ENCODE data around the gene EMX1.

Gene EMX1

GRCh38 chr2:72964146-72964525, 46.8 kb downstream of the EMX1 start:
- no peaks in the 10 kb centered on the region for H3K4me1 Mint-ChIP-seq
- no peaks in the 10 kb centered on the region for H3K9me3 Mint-ChIP-seq
- H3K4me3 Mint-ChIP-seq = no peak overlapping the region
- H3K27me3 Mint-ChIP-seq = no peaks in the 10 kb centered on the region
- peaks cover 20% of the 10 kb centered on the region for H3K36me3 Mint-ChIP-seq
- no peak for ATAC-seq
- H3K27ac Mint-ChIP-seq = no peak overlapping the region

GRCh38 chr2:72965016-72965415, 47.7 kb downstream of the EMX1 start:
- Mint-ChIP-seq H3K4me3 (no peak overlapping the region), H3K27ac (no peak overlapping the region), H3K9me3 (no peaks in the 10 kb centered on the region), H3K27me3 (no peaks in the 10 kb centered on the region), H3K4me1 (no peaks in the 10 kb centered on the region), H3K36me3 (peaks cover 20% of the 10 kb centered on the region)
- ATAC-seq = no peak

GRCh38 chr2:72965770-72966450, 48.6 kb downstream of the EMX1 start:
- H3K9me3 Mint-ChIP-seq = no peaks in the 10 kb centered on the region
- H3K27ac Mint-ChIP-seq = no peak overlapping the region
- H3K27me3 Mint-ChIP-seq = no peaks in the 10 kb centered on the region
- no peak overlapping the region for H3K4me3 Mint-ChIP-seq
- H3K36me3 Mint-ChIP-seq = peaks cover 14% of the 10 kb centered on the region
- no peaks in the 10 kb centered on the region for H3K4me1 Mint-ChIP-seq
- no peak for ATAC-seq

- no peak for ATAC-seq
- Mint-ChIP-seq H3K27ac (no peak overlapping the region), H3K9me3 (no peaks in the 10 kb centered on the region), H3K36me3 (peaks cover 8% of the 10 kb centered on the region), H3K27me3 (no peaks in the 10 kb centered on the region), H3K4me1 (no peaks in the 10 kb centered on the region), H3K4me3 (no peak overlapping the region)
Observed at GRCh38 chr2:72968286-72968685, 51.0 kb downstream of the EMX1 start.

- H3K27ac Mint-ChIP-seq = no peak overlapping the region
- peaks cover 12% of the 10 kb centered on the region for H3K36me3 Mint-ChIP-seq
- H3K4me1 Mint-ChIP-seq = peaks cover 7% of the 10 kb centered on the region
- H3K4me3 Mint-ChIP-seq = no peak overlapping the region
- no peaks in the 10 kb centered on the region for H3K9me3 Mint-ChIP-seq
- no peak for ATAC-seq
- no peaks in the 10 kb centered on the region for H3K27me3 Mint-ChIP-seq
Observed at GRCh38 chr2:72969706-72970105, 52.4 kb downstream of the EMX1 start.

GRCh38 chr2:72971036-72971435, 53.7 kb downstream of the EMX1 start:
- H3K27me3 Mint-ChIP-seq = no peaks in the 10 kb centered on the region
- no peak overlapping the region for H3K27ac Mint-ChIP-seq
- H3K4me1 Mint-ChIP-seq = peaks cover 7% of the 10 kb centered on the region
- H3K4me3 Mint-ChIP-seq = no peak overlapping the region
- H3K36me3 Mint-ChIP-seq = peaks cover 14% of the 10 kb centered on the region
- no peaks in the 10 kb centered on the region for H3K9me3 Mint-ChIP-seq
- ATAC-seq = no peak

- Mint-ChIP-seq H3K4me3 (no peak overlapping the region), H3K4me1 (peaks cover 7% of the 10 kb centered on the region), H3K27me3 (no peaks in the 10 kb centered on the region), H3K36me3 (peaks cover 14% of the 10 kb centered on the region), H3K9me3 (no peaks in the 10 kb centered on the region), H3K27ac (no peak overlapping the region)
- ATAC-seq = no peak
Observed at GRCh38 chr2:72972352-72973136, 55.2 kb downstream of the EMX1 start.

GRCh38 chr2:72973137-72973535, 55.8 kb downstream of the EMX1 start:
- H3K27me3 Mint-ChIP-seq = no peaks in the 10 kb centered on the region
- H3K27ac Mint-ChIP-seq = no peak overlapping the region
- peaks cover 7% of the 10 kb centered on the region for H3K4me1 Mint-ChIP-seq
- H3K36me3 Mint-ChIP-seq = peaks cover 14% of the 10 kb centered on the region
- H3K9me3 Mint-ChIP-seq = no peaks in the 10 kb centered on the region
- H3K4me3 Mint-ChIP-seq = no peak overlapping the region
- no peak for ATAC-seq

GRCh38 chr2:72973566-72974435, 56.5 kb downstream of the EMX1 start:
- no peak overlapping the region for H3K27ac Mint-ChIP-seq
- no peaks in the 10 kb centered on the region for H3K27me3 Mint-ChIP-seq
- H3K9me3 Mint-ChIP-seq = no peaks in the 10 kb centered on the region
- H3K36me3 Mint-ChIP-seq = peaks cover 9% of the 10 kb centered on the region
- peaks cover 7% of the 10 kb centered on the region for H3K4me1 Mint-ChIP-seq
- no peak overlapping the region for H3K4me3 Mint-ChIP-seq
- ATAC-seq = peak; percentile 63

GRCh38 chr2:72974436-72974754, 57.1 kb downstream of the EMX1 start:
- peaks cover 7% of the 10 kb centered on the region for H3K4me1 Mint-ChIP-seq
- no peaks in the 10 kb centered on the region for H3K9me3 Mint-ChIP-seq
- peaks cover 6% of the 10 kb centered on the region for H3K36me3 Mint-ChIP-seq
- H3K4me3 Mint-ChIP-seq = no peak overlapping the region
- no peaks in the 10 kb centered on the region for H3K27me3 Mint-ChIP-seq
- ATAC-seq = peak; percentile 21
- H3K27ac Mint-ChIP-seq = no peak overlapping the region

- ATAC-seq = no peak
- no peaks in the 10 kb centered on the region for H3K27me3 Mint-ChIP-seq
- H3K4me3 Mint-ChIP-seq = no peak overlapping the region
- H3K9me3 Mint-ChIP-seq = no peaks in the 10 kb centered on the region
- peaks cover 11% of the 10 kb centered on the region for H3K4me1 Mint-ChIP-seq
- H3K27ac Mint-ChIP-seq = no peak overlapping the region
- peaks cover 6% of the 10 kb centered on the region for H3K36me3 Mint-ChIP-seq
Observed at GRCh38 chr2:72975017-72975416, 57.7 kb downstream of the EMX1 start.

GRCh38 chr2:72979896-72980295, 62.6 kb downstream of the EMX1 start:
- peak; percentile 73 for ATAC-seq
- peaks cover 18% of the 10 kb centered on the region for H3K36me3 Mint-ChIP-seq
- no peaks in the 10 kb centered on the region for H3K27me3 Mint-ChIP-seq
- peaks cover 7% of the 10 kb centered on the region for H3K4me1 Mint-ChIP-seq
- H3K9me3 Mint-ChIP-seq = no peaks in the 10 kb centered on the region
- no peak overlapping the region for H3K4me3 Mint-ChIP-seq
- H3K27ac Mint-ChIP-seq = no peak overlapping the region

- no peak overlapping the region for H3K27ac Mint-ChIP-seq
- H3K36me3 Mint-ChIP-seq = peaks cover 18% of the 10 kb centered on the region
- no peak for ATAC-seq
- H3K4me1 Mint-ChIP-seq = peaks cover 7% of the 10 kb centered on the region
- no peak overlapping the region for H3K4me3 Mint-ChIP-seq
- H3K9me3 Mint-ChIP-seq = no peaks in the 10 kb centered on the region
- H3K27me3 Mint-ChIP-seq = no peaks in the 10 kb centered on the region
Observed at GRCh38 chr2:72980535-72981217, 63.4 kb downstream of the EMX1 start.

- H3K36me3 Mint-ChIP-seq = peaks cover 18% of the 10 kb centered on the region
- no peaks in the 10 kb centered on the region for H3K9me3 Mint-ChIP-seq
- peaks cover 7% of the 10 kb centered on the region for H3K4me1 Mint-ChIP-seq
- H3K27ac Mint-ChIP-seq = no peak overlapping the region
- ATAC-seq = no peak
- H3K4me3 Mint-ChIP-seq = no peak overlapping the region
- H3K27me3 Mint-ChIP-seq = no peaks in the 10 kb centered on the region
Observed at GRCh38 chr2:72981536-72981935, 64.2 kb downstream of the EMX1 start.

GRCh38 chr2:72982219-72982618, 64.9 kb downstream of the EMX1 start:
- ATAC-seq = no peak
- no peak overlapping the region for H3K27ac Mint-ChIP-seq
- no peak overlapping the region for H3K4me3 Mint-ChIP-seq
- H3K4me1 Mint-ChIP-seq = peaks cover 7% of the 10 kb centered on the region
- no peaks in the 10 kb centered on the region for H3K9me3 Mint-ChIP-seq
- H3K36me3 Mint-ChIP-seq = peaks cover 18% of the 10 kb centered on the region
- no peaks in the 10 kb centered on the region for H3K27me3 Mint-ChIP-seq

Measured in stimulated activated memory B cell treated with anti-CD40 and anti-IgM and Interleukin-4, amounts not matched to agents 10 μg/mL and 1 μg/mL and 100 μg/mL, for 72 hours (primary cell).